Common myeloid progenitor, CD34-positive (primary cell): ENCODE measurements around the gene PABPC1L.
A peak's percentile ranks its signal among the peaks of the same experiment; 100 is the strongest.

Source experiments
- CTCF ChIA-PET: fragments of 350-600 bp; sonication (Branson Sonifier 250); formaldehyde crosslinking; loops from one replicate; lab custom pipeline; 2021; ENCODE audit warnings: antibody characterized with exemption; lab: Charles Lee
- POLR2A ChIA-PET: fragments of 350-600 bp; sonication (Branson Sonifier 250); formaldehyde crosslinking; loops from one replicate; lab custom pipeline; 2021; ENCODE audit warnings: antibody characterized with exemption; lab: Charles Lee
- DNase-seq, 3 donors: peaks; one replicate each; pipeline versions ENCODE4 v3.0.0 to v3.0.0-alpha.2; 2013
- H3K27ac ChIP-seq, 2 experiments: 1 replicate in 1 of 2; 2 replicates in 1 of 2; pipeline ENCODE4 v1.7.0; 2013; ENCODE audit warnings: inconsistent platforms in 2 of 2, low read length in 2 of 2, mild to moderate bottlenecking in 2 of 2, low read depth in 1 of 2, moderate library complexity in 1 of 2; ENCODE audit not compliant: severe bottlenecking in 2 of 2, insufficient read depth in 1 of 2, poor library complexity in 1 of 2
- H3K27me3 ChIP-seq, 5 experiments: replicated peaks in 2 of 5; 1 replicate in 3 of 5; 2 replicates in 2 of 5; pipeline versions ENCODE4 v1.6.1 to v1.7.0; 2013; ENCODE audit warnings: low read length in 4 of 5, mild to moderate bottlenecking in 2 of 5, moderate library complexity in 2 of 5, inconsistent platforms in 1 of 5; ENCODE audit not compliant: insufficient read depth in 5 of 5, control insufficient read depth in 4 of 5
- H3K36me3 ChIP-seq, 4 experiments: 1 replicate in 2 of 4; 2 replicates in 2 of 4; pipeline versions ENCODE4 v1.6.1 to v1.7.0; 2013; ENCODE audit warnings: low read length in 3 of 4, control low read depth in 1 of 4, mild to moderate bottlenecking in 1 of 4; ENCODE audit not compliant: control insufficient read depth in 4 of 4, insufficient read depth in 4 of 4
- H3K4me1 ChIP-seq, 4 experiments: 1 replicate in 3 of 4; 2 replicates in 1 of 4; pipeline versions ENCODE4 v1.6.1 to v1.7.1; 2013; ENCODE audit warnings: low read length in 3 of 4, mild to moderate bottlenecking in 3 of 4, control low read depth in 1 of 4, inconsistent platforms in 1 of 4, moderate library complexity in 1 of 4; ENCODE audit not compliant: control insufficient read depth in 4 of 4, insufficient read depth in 4 of 4; ENCODE audit errors: control extremely low read depth in 1 of 4
- H3K4me3 ChIP-seq, 7 experiments: 1 replicate in 4 of 7; 2 replicates in 3 of 7; pipeline versions ENCODE4 v1.5.1 to v1.7.0; 2013; ENCODE audit warnings: mild to moderate bottlenecking in 7 of 7, low read length in 6 of 7, moderate library complexity in 6 of 7, inconsistent platforms in 2 of 7, low read depth in 2 of 7, control low read depth in 1 of 7; ENCODE audit not compliant: insufficient read depth in 4 of 7, control insufficient read depth in 1 of 7; ENCODE audit errors: extremely low read depth in 1 of 7
- H3K9me3 ChIP-seq, 5 experiments: 1 replicate in 4 of 5; 2 replicates in 1 of 5; pipeline versions ENCODE4 v1.6.1 to v1.7.1; 2013; ENCODE audit warnings: low read length in 4 of 5, mild to moderate bottlenecking in 2 of 5, inconsistent platforms in 1 of 5, low read depth in 1 of 5, moderate library complexity in 1 of 5; ENCODE audit not compliant: control insufficient read depth in 4 of 5, insufficient read depth in 2 of 5; ENCODE audit errors: control extremely low read depth in 1 of 5
- WGBS: methylation state at CpG from one replicate; pipeline ENCODE4 v1.1.5; 2013; ENCODE audit not compliant: insufficient coverage; 5-methylcytosine and 5-hydroxymethylcytosine counted together

PABPC1L gene

DNA sequence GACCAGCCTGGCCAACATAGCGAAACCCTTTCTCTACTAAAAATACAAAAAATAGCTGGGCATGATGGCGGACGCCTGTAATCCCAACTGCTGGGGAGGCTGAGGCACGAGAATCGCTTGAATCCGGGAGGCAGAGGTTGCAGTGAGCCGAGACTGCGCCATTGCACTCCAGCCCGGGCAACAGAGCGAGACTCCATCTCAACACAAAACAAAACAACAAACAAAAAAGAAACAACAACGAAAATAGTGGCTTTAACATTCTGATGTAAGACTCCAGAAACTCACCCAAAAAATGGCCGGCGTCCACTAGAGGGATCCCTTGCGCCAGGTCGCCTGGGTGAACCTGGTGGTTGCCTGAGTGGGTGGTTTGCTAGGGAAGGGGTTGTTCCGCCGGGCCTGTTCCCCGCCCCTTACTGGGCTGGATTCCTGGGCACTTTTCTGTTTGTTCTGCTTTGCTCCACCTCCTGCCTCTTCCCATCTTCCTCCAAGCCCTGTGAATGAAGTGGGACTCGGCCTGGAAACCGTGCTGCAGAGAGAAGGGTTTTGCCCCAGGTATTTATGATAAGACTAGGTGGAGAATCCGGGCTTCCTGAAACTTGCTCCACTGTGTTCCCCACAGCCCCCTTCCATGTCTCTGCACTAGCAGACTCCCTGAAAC is 1.5 kb downstream of the PABPC1L start:
- Histone ChIP-seq H3K4me3 (no peak overlapping the region), H3K36me3 (peaks cover 2 to 49% (median 18%) of the 10 kb centered on the region in 4 experiments), H3K4me1 (peaks cover 3 to 22% (median 15%) of the 10 kb centered on the region in 4 experiments), H3K27ac (no peak overlapping the region), H3K27me3 (no peaks in the 10 kb centered on the region), H3K9me3 (no peaks in the 10 kb centered on the region)
- peak; percentile 59 to 72 (median 69) for DNase-seq
- 79% methylated on average over 13 of the region's 21 CpGs for WGBS
- POLR2A ChIA-PET = interaction anchor here (0.7 kb wide), 1 partner anchor 23 kb away, joined by 3 read pairs; no protein-coding TSS in a partner anchor
- CTCF ChIA-PET = interaction anchor here (1.1 to 1.5 kb wide), 3 partner anchors 9 to 22 kb away, joined by 3 to 11 read pairs (median 5); no protein-coding TSS in a partner anchor

DNA sequence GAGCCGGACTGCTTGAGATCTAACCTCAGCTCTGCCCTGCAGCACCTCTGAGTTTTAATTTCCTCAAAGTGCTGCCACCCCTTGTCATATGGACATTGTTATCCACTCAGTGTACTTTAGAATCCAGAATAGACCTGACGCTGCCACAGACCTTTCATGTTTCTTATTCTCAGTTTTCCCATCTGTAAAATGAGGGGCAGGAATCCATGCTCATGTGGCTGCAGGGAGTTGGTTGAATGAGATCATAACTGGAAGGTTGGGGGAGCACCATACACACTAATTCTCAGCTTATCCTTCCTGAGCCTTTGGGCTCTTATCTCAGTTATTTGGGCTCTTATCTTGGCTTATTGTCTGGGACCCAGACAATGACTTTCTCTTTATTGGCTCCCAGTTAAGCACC is 2.3 kb downstream of the PABPC1L start:
- H3K4me1 ChIP-seq = peaks cover 3 to 22% (median 15%) of the 10 kb centered on the region in 4 experiments
- H3K27me3 ChIP-seq = no peaks in the 10 kb centered on the region
- ChIA-PET CTCF (no interaction called here), POLR2A (no interaction called here)
- H3K36me3 ChIP-seq = peaks cover 2 to 50% (median 19%) of the 10 kb centered on the region in 4 experiments
- no peak overlapping the region for H3K4me3 ChIP-seq
- no peak overlapping the region for H3K27ac ChIP-seq
- H3K9me3 ChIP-seq = no peaks in the 10 kb centered on the region
- DNase-seq = no peak
- 80% methylated on average over 1 of the region's 2 CpGs for WGBS

DNA sequence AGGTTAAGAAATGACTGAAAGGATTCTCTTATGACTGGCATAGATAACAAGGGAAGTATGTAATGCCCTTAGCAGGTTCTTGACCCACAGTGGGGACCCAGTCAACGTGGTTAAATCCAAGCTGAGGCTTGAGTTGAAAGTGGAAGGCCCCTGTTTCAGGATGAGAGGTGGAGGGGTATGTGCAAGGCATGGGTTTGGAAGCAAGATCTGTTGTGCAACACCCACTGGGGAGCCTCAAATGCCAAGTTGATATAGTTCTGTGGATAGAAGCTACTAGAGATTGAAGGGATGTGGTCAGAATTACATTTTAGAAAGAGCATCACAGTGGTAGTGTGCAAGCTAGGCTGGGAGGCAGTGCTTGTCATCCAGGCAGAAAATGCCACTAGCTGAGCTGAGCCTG is 5.1 kb downstream of the PABPC1L start:
- Histone ChIP-seq H3K4me3 (no peak overlapping the region), H3K9me3 (no peaks in the 10 kb centered on the region), H3K4me1 (peaks cover 0 to 17% (median 8%) of the 10 kb centered on the region in 4 experiments), H3K27ac (no peak overlapping the region), H3K27me3 (no peaks in the 10 kb centered on the region), H3K36me3 (peaks cover 0 to 48% (median 24%) of the 10 kb centered on the region in 4 experiments)
- WGBS = 56% methylated on average over 1 of the region's 1 CpG
- ChIA-PET CTCF (interaction anchor here (0.7 kb wide), 2 partner anchors 14 to 27 kb away, joined by 3 read pairs; no protein-coding TSS in a partner anchor), POLR2A (no interaction called here)
- no peak for DNase-seq

DNA sequence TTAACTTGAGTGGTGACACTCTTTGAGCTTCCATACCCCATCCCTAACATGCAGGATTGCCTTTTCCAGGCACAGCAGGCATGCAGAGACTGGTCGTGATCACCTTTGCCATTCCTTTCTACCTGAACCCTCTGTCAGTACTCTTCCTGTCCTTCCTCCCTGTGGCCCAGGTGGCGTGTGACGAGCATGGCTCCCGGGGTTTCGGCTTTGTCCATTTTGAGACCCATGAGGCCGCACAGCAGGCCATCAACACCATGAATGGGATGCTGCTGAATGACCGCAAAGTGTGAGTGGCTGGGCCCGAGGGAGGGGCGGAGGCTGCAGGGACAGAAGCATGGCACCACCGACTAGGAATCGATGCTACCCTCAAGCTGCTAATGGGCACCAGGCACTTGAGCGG is 6.7 kb downstream of the PABPC1L start:
- POLR2A ChIA-PET = no interaction called here
- H3K36me3 ChIP-seq = peaks cover 0 to 48% (median 26%) of the 10 kb centered on the region in 4 experiments
- CTCF ChIA-PET = interaction anchor here (0.9 kb wide), 1 partner anchor 48 kb away, joined by 3 read pairs; no protein-coding TSS in a partner anchor
- no peak overlapping the region for H3K4me3 ChIP-seq
- no peaks in the 10 kb centered on the region for H3K9me3 ChIP-seq
- peaks cover 0 to 2% (median 0%) of the 10 kb centered on the region in 4 experiments for H3K4me1 ChIP-seq
- no peak for DNase-seq
- H3K27ac ChIP-seq = no peak overlapping the region
- 95% methylated on average over 12 of the region's 12 CpGs for WGBS
- H3K27me3 ChIP-seq = no peaks in the 10 kb centered on the region

DNA sequence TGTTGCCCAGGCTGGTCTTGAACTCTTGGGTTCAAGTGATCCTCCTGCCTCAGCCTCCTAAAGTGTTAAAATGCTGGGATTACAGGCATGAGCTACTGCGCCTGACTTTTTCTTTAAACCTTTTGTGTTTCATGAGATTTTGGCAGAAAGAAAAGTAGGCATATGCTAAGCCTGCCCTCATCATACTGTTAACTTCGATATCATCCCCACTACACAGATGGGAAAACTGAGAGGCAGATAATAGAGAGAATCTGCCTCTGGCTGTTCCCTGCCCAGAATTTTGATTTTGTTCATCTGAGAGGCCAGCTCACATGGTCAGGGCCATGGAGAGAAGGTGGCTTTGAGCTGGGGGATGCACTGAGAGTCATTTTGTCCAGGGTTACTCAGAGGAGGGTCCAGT is 7.5 kb downstream of the PABPC1L start:
- ChIA-PET CTCF (interaction anchor here (1.2 kb wide), 1 partner anchor 16 kb away, joined by 5 read pairs; no protein-coding TSS in a partner anchor), POLR2A (no interaction called here)
- no peak for DNase-seq
- no CpG with 5 or more reads among the region's 2 CpGs for WGBS
- Histone ChIP-seq H3K4me1 (no peaks in the 10 kb centered on the region), H3K27ac (no peak overlapping the region), H3K4me3 (no peak overlapping the region), H3K9me3 (no peaks in the 10 kb centered on the region), H3K27me3 (no peaks in the 10 kb centered on the region), H3K36me3 (peaks cover 0 to 46% (median 27%) of the 10 kb centered on the region in 4 experiments)

DNA sequence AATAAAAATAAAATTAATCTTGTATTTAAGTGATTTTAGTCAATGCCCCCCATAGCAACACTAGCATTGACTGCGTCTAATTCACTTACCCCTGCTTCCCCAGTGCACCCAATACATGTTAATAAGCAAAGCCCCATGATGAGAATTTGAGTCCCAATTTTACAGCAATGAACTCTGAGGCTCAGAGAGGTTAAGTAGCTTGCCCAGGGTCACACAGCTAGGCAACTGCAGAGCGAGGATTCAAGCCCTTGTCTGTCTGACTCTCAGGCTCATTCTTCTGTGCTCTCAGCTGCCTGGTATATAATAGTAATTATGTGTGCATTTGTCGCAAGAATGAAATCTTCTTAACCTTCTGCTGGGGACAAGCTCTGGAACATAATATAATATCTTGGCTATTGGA is 8.5 kb downstream of the PABPC1L start:
- DNase-seq = no peak
- H3K4me3 ChIP-seq = no peak overlapping the region
- peaks cover 0 to 42% (median 23%) of the 10 kb centered on the region in 4 experiments for H3K36me3 ChIP-seq
- ChIA-PET POLR2A (no interaction called here), CTCF (interaction anchor here (1.2 kb wide), 1 partner anchor 17 kb away, joined by 5 read pairs; no protein-coding TSS in a partner anchor)
- 93% methylated on average over 2 of the region's 3 CpGs for WGBS
- H3K27me3 ChIP-seq = no peaks in the 10 kb centered on the region
- H3K27ac ChIP-seq = no peak overlapping the region
- H3K9me3 ChIP-seq = no peaks in the 10 kb centered on the region
- H3K4me1 ChIP-seq = no peaks in the 10 kb centered on the region

DNA sequence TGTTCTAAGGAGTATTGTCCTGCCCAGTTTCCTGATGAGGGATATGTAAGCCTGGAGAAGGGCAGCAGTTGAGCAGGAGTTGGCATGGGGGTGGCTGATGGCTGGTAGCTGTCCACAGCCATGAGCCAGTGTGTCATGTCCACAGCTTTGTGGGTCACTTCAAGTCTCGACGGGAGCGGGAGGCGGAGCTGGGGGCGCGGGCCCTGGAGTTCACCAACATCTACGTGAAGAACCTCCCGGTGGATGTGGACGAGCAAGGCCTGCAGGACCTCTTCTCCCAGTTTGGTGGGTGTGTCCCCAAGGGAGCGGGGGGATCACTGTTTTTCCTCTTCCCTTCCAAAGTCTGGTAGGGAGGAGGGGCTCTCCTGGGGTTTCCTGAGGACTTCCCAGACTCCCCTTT is 8.9 kb downstream of the PABPC1L start:
- Histone ChIP-seq H3K4me3 (no peak overlapping the region), H3K9me3 (no peaks in the 10 kb centered on the region), H3K27me3 (no peaks in the 10 kb centered on the region), H3K36me3 (peaks cover 0 to 41% (median 24%) of the 10 kb centered on the region in 4 experiments), H3K27ac (no peak overlapping the region), H3K4me1 (no peaks in the 10 kb centered on the region)
- POLR2A ChIA-PET = no interaction called here
- DNase-seq = no peak
- WGBS = 100% methylated on average over 7 of the region's 10 CpGs
- CTCF ChIA-PET = interaction anchor here (1.2 kb wide), 1 partner anchor 17 kb away, joined by 5 read pairs; no protein-coding TSS in a partner anchor
